ENCODE measurements around the gene ELOVL1.
A peak's percentile ranks its signal among the peaks of the same experiment; 100 is the strongest.
"Not testable (repeated sequence)": the region's sequence is repeated elsewhere in the genome, so short reads cannot be mapped to it uniquely, and the experiment has no call there.

Gene ELOVL1

DNA sequence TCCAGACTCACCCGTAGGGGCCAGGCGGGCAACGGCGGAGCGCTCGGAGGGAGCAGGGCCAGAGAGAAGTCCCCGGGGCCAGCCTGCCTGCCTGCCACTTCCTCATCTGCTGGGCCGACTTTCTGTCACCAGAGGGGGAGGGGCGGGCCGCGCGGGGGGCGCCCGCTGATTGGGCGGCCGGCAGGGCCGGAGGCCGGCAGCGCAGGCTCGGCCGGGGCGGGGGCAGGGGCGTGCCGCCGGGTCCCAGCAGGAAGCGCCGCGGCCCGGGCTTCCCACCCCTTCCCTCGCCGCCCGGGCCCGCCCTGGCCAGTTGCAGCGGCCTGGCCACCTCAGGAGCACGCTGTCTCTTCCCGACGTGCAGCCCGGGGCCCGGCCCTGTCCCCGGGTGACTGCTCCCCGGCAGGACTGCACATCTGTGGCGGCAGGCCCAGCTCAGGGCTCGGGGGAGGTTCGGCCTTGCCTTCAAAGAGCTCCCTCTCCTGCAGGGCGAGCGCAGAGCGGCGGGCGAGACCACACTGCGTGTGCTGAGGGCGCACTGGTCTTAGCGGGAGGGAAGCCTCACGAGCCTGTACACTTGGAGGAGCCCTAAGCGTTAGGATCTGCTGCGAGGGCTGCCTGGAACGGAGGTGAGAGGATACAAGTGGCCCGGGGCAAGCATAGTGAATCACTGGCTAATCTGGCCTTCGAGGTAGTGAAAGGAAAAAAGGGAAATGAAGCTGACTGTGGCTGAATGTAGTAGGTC lies at the start of gene ELOVL1:
TSS of gene ELOVL1 (minus strand) at position 108 of the 742 bp plus-strand sequence. CDS start 2,402 bp downstream, outside the sequence.
- peak; percentile 71 for DNase-seq (ENCODE audit: low spot score)

DNA sequence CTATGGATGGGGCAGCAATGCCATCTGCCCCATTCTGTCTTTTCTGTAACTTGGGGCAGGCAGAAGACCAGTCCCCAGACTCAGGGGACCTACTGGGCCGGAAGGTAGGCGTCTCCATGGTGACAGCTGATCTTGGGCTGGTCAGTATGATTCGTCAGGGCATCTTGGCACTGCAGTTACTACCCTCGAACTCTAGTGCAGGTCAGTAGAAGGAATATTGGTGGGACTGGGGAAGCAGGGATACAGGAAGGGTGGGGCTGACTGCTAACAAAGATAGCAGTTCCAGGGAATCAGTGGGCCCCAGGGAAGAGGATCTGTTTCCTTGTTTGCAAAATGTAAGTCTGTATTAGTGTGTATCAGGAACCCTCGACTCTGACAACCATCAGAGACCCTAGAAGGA lies 48.1 kb upstream of the ELOVL1 start:
- no peak for DNase-seq (ENCODE audit: low spot score)

DNA sequence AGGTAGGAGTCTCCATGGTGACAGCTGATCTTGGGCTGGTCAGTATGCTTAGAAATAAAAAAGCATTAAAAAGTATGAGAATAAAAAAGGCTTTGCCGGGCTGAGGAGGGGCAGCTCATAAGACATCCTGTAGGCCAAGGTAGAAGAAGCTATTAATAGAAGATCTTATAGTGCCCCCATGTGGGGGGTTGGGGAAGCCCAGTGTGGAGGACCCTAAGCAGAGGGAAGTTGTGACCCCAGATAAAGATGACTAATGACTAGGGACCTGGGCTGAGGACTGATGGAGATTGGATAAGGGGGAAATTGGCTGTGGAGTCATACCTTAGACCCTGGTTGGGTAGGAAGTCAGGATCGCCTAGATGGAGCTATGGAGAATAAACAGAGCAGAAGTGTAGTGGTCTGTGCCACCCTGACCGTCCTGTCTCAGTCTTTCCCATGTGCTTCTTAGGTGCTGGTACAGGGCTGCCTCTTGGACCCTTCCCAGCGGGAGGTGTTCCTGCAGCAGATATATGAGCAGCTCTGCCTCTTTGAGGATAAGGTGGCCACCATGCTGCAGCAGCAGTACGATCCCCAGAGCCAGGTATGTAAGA lies 46.9 kb upstream of the ELOVL1 start:
- peak; percentile 72 for DNase-seq (ENCODE audit: low spot score)

DNA sequence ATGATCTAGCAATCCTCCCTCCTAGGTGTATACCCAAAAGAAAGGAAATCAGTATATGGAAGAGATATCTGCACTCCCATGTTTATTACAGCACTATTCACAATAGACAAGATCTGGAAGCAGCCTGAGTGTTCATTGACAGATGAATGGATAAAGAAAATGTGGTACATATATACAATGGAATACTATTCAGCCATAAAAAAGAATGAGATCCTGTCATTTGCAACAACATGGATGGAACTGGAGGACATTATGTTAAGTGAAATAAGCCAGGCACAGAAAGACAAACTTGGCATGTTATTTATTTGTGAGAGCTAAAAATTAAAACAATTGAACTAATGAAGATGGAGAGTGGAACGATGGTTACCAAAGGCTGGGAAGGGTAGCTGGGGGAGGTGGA lies 45.6 kb upstream of the ELOVL1 start:
- DNase-seq (ENCODE audit: low spot score), result not testable (repeated sequence)

DNA sequence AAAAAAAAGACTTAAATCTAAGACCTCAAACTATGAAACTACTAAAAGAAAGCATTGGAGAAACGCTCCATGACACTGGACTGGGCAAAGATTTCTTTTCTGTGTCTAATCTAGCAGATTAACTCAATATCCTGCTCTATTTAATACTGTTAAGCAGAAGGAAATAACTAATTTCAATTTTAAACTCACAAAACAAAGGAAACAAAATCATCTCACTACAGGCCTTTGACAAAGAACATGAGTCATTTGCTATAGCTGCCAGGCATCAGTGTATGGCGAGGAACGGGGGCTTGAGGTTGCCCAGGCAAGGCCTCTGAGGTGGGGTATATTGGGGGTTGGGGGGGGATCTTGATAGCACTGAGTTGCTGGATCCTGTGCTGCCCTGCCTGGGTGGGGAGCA lies 42.8 kb upstream of the ELOVL1 start:
- DNase-seq (ENCODE audit: low spot score), result no peak

DNA sequence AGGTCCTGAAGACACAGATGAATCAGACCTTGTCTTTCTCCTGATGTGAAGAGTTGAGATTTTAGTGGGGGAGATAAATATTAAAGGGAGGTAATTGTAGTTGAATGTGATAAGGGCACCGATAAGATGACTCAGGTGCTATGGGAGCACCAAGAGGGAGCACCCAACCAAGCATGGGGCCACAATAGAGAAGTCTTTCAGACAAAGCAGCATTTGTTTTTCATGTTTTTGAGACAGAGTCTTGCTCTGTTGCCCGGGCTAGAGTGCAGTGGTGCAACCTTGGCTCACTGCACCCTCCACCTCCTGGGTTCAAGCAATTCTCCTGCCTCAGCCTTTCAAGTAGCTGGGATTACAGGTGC lies 38.0 kb upstream of the ELOVL1 start:
- no peak for DNase-seq (ENCODE audit: low spot score)

DNA sequence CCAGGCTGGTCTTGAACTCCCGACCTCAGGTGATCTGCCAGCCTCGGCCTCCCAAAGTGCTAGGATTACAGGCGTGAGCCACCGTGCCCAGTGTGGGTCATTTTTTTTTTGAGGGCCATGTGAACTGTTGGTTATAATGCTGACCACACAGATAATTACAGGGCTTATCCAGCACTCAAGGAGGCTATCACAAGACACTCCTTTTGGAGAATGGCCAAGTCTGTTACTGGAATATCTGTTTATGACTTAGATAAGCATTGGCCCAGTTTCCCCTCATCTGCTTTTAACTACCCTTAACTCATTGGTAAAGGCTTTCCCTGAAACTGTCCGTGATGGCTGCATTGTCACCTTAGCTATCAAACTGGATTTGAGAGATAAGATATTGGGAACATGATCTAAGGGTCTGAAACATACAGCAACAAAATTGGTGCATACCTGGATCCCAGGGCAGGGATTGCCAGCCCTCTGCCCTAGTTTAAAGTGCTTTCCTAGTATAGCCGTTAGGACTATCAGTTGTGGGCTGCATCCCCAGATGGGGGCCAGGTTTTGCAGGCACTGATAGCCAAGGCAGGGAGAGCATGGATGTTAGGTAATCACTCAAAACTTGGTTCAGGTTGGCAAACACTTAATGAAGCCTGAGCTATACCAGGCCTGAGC lies 37.5 kb upstream of the ELOVL1 start:
- no peak for DNase-seq (ENCODE audit: low spot score)

DNA sequence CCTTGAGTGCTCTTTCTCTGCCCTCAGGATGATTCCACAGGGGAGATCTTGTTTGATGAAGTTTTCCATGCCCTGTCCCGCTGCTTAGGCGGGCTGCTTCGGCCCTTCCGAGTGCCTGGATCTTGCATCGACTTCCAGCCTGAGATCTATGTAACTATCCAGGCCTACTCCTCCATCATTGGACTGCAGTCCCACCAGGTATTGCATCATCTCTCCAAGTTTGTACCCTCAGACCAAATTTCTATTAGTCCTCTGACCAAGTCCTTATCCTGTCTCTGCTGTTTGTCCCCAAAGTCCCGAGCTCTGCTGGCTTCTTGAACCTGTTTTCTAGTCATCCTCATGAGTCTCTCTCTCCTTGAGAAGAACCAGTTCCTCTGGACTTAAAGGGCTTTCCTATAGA lies 36.5 kb upstream of the ELOVL1 start:
- no peak for DNase-seq (ENCODE audit: low spot score)

DNA sequence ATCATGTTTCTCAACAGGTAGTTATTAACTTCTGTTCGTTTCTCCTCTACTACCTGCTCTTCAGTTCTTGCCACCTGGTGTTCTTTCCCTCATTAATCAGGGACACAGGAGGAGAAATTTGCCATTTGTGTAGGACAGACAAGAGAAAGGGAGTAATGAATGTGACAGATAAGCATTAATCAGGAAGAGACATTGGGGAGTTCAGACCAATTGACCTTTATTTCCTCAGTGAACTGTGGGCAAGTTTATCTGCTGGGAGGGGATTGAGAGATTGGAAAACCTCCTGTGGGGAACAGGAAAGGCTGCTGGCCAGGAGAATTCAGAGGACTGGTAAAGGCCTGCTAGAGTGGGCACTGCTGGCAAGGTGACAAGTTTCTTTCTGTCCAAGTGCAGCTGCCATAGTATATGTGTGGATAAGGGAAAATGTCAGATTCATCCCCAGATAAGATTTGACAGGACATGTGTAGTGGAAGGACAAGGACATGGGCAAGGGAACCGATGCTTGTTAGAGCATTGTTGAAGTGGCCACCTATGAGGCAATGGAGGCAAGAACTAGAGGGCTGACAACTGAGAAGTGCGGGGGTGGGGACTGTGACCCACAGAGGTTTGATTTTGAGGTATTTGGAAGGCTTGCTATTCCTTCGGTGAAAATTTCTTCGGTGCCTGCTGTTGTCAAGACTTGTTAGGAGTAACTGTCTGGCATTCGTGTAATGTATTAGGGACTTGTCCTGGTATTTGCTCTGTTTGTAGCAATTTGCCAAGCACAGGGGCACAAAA lies 34.5 kb upstream of the ELOVL1 start:
- DNase-seq (ENCODE audit: low spot score), result no peak

DNA sequence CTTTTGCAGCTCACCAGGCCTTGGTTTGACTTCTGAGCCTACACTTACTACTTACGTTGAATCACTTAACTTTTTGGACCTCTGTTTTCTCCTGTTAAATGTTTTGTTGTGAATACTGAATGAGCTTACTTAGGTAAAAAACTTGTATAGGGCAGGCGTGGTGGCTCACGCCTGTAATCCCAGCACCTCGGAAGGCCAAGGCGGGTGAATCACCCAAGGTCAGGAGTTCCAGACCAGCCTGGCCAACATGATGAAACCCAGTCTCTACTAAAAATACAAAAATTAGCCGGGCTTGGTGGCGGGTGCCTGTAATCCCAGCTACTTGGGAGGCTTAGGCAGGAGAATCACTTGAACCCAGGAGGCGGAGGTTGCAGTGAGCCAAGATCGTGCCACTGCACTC lies 32.6 kb upstream of the ELOVL1 start:
- DNase-seq (ENCODE audit: low spot score), result not testable (repeated sequence)

DNA sequence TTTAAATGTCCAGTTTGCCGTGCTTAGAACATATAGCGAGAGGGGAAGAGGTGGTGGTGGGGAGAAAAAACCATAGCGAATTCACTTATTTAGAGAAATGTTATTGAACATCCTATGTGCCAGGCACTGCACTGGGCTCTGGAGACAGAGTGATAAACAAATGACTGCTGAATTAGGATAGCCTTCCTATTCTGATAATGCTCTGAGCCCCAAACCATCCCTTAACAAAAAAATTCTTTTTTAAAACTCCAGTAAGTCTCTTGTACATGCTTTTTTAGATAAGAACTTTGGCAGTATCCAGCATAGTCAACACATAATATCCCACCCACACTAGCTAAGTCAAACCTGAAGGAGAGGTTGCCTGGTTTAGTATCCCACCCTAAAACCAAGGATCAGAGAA lies 30.4 kb upstream of the ELOVL1 start:
- no peak for DNase-seq (ENCODE audit: low spot score)

DNA sequence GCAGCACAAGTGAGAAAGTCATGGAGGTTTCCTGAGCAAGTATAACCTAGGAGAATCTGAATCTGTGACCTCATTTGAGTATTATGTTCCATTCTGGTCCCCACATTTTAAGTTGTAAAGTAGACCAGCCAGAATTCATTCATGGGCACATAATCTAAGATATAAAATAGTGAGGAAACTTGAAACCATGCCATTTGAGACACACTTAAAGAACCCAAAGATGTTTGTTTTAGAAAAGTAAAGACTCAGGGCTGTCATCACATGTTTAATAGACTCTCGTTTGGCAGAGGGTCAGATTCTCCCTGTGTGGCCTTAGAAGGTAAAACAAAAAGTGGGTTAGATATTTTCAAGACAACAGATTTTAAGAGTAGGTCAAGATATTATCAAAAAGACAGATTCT lies 28.2 kb upstream of the ELOVL1 start:
- DNase-seq (ENCODE audit: low spot score), result no peak

DNA sequence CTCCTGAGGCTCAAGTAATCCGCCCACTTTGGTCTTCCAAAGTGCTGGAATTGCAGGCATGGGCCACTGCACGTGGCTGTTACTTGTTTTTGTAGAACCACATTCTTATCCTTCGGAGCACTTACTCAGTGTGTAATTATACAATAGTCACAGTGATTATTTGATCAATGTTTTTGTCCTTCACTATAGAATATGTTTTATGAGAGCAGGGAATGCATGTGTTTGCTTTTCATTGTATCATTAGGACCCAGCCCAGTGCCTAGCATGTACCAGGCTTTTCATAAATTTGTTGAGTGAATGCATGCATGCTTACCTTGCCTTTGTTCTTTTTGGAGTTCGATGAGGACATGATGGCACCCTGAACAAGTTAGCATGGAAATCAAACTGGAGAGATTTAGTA lies 27.7 kb upstream of the ELOVL1 start:
- DNase-seq (ENCODE audit: low spot score), result no peak

DNA sequence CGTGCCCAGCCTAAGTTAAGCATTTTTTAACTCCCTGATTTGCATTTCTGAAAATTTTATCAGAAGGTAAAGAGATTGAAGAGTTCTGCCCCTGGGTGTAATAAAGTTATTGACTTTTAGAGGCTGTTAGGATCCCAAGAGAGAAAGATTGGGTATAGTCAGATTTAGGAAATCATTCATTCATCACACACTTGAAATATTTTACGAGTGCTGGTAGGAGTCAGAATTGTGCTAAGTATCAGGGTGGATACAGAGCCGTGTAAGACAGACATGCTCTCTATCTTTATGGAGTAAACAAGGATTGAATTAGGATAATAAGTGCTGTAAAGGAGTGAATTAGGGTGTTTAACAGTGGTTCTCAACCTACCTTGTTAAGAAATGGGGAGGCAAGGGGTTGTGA lies 24.9 kb upstream of the ELOVL1 start:
- DNase-seq (ENCODE audit: low spot score), result no peak

DNA sequence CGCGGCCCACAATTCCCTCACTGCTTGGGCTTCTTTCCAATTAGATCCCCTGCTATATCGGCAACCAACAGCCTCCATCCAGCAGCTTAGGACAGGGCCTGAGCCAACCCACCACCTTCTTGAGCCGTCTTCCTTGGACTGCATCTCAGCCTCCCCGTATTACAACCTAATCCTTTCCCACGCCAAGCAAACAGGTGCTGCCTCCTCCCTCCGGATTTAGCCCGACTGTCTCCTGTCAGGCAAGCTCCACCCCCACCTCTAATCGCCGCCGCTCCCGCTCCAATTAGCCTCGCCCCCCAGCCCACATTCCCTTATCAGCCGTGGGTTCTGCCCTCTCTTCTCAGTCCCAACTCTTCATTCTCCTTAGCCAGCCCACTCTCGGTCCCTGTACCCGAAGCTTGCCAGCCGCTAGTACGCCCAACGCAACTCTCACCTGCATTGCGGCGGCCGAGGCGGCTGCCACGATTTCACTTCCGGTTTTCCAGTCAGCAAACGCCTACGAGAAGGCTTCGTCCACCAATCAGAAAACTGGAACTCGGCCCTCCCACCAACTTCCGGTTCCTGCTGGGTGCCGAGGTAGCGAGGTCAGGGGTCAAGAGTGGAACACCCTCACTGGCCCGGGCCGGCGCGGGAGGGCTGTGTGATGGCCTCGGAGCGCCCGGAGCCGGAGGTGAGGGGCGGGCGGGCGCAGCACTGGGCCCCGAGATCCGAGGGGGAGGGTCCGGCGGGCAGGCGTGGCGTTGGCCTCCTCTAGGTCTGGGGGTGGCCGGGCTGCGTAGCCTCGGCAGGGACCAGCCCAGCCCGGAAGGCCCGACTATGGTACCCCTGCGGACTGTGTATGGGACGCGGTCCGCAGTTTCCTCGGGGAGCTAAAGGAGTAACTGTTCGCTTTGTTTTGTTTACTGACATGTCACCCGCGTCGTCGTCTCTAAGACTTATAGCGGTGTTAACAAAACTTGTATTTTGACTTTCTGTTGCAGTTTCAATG lies 21.8 kb upstream of the ELOVL1 start, which contains the start of the genes MED8 and SZT2:
TSS of gene MED8 (minus strand) at position 475 of the 988 bp plus-strand sequence. CDS start at position 439, 36 bp downstream.
TSS of gene SZT2 (plus strand) at position 574 of the 988 bp plus-strand sequence. CDS start at position 644, 70 bp downstream.
- DNase-seq (ENCODE audit: low spot score), result peak; percentile 97

DNA sequence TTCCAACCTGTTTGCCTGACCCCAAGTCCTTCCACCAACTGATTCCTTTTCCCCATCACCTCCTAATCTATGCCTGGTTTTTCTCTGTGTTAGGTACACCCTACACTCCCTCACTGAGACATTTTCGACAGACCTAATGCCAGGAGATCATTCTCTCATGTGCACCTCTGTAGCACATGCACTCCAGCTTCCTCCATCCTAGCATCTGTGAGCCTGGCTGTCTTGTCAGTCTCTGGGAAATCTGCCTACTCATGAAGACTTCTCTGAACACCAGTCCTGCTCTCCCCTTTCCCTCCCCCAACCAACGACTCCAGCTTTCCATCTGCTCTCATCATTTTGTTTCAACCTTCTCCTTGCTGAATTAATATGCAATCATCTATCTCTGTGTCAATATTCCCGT lies 20.8 kb upstream of the ELOVL1 start:
- no peak for DNase-seq (ENCODE audit: low spot score)

DNA sequence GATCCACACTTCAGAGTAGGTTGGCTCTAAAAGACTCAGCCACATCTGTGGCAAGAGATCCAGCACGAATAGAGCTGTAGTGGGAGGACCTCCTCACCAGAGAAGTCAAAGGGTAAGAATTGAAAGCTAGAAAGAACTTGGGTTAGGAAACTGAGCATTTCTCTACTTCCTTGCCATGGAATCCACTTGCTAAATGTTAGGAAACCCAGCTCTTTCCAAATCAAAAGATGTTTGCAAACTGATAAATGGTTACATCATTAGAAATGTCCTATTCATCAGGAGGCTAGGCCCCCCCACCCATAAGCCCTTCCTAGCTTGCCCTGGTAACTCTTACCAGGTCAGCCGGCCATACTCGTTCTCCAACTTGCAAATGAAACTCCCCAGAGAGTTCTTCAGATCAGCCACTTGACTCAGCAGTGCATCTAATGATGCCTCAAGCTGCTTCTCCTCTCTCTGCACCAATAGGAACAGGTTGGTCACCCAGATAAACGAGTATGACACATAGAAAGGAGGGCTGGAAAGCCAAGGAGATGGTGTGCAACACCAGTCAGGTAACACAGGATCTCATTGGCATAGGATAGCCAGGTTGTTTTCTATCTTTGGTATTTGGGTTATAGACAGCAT lies 20.3 kb upstream of the ELOVL1 start:
- no peak for DNase-seq (ENCODE audit: low spot score)

DNA sequence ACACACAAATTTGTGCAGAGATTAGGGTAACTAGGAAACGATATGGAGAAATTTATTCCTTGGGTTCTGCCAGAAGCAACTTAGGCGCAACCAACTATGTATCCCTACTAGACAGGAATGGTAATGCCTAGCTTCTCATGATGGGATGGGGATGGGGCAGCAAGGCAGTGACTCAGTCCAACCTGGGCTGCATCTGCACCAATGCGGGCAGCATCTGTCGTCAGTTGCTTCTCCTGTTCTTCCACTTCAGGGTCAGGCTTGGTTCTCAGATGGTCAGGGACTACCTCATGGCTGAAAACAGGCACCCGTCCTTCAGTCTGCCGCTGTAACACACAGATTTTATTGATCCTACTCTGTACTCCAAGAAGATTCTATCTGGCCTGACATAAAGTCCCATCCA lies 18.9 kb upstream of the ELOVL1 start:
- no peak for DNase-seq (ENCODE audit: low spot score)

DNA sequence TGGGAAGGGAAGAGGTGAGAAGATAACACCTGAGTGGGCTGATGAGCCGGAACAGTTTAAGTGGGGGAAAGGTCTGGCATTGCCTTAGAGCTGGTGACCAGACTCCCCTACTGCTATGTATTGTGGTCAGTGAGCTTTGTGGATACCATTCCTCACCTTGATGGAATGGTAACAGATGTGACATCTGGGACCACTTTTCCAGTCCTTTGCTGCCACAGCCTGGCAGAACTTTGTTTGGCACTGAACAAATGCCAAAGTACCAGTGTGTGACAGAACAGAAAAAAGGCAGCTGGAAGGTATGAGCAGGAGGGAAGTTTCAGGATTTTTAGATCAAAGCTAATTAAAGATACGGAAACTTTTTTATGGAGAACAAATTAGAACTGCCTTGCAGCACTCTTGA lies 15.6 kb upstream of the ELOVL1 start:
- no peak for DNase-seq (ENCODE audit: low spot score)

DNA sequence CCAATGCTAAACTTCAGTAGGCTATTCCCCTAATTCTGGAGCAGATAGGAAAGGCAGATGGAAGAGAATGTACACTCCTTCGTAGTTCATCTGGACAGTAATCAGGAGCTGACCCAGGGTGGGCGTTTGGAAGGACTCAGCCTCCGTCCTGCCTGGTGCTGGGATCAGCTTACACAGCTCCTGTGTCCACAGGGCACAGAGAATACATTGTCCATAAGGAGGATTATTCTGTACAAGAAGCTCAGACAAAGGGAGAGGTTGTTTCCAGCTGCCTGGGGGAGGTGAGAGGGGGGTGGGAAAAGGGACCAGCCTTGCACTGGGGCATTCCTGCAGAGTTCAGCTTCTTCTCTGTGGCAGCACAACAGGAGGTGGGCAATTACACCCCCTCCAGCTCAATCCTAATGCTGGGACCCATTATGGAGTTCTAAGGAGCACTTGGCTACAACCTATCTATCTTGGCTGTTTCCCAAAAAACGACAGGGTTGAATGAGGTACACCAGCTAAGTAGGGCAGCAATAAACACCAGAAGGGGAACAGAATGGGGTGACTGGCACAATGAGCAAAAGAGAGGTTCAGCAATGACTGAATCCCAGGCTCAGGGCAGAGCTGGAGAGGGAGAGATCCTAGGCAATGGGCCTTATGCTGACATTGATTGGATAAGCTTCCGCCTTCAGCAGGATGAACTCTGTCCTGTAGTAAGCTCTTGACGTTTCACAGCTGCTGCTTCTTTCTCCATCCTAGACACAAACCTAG lies 14.4 kb upstream of the ELOVL1 start:
- DNase-seq (ENCODE audit: low spot score), result peak; percentile 79
